LNCAP (cell line): ENCODE measurements around the gene RBBP7.

Source experiments
- CTCF ChIP-seq: fragments of 450-650 bp; IDR thresholded peaks from 2 replicates; pipeline ENCODE4 v1.5.1; 2017; ENCODE audit warnings: mild to moderate bottlenecking

RBBP7 gene

GRCh38 chrX:16832301-16832700 lies 37.9 kb downstream of the RBBP7 start:
- no peak for TF ChIP-seq CTCF

GRCh38 chrX:16828124-16828908 lies 41.8 kb downstream of the RBBP7 start:
- no peak for TF ChIP-seq CTCF

- no peak for TF ChIP-seq CTCF
Observed at GRCh38 chrX:16827225-16827624, 42.9 kb downstream of the RBBP7 start.

GRCh38 chrX:16826207-16826606 lies 44.0 kb downstream of the RBBP7 start:
- TF ChIP-seq CTCF: peak; percentile 48

GRCh38 chrX:16825264-16826035 lies 44.7 kb downstream of the RBBP7 start:
- no peak for TF ChIP-seq CTCF

- no peak for TF ChIP-seq CTCF
Observed at GRCh38 chrX:16822723-16823122, 47.4 kb downstream of the RBBP7 start.

GRCh38 chrX:16819634-16820033 lies 50.5 kb downstream of the RBBP7 start:
- TF ChIP-seq CTCF: no peak
